HuH-7 (cell line): ENCODE measurements around the gene SCN2B.
"Not testable (repeated sequence)": the region's sequence is repeated elsewhere in the genome, so short reads cannot be mapped to it uniquely, and the experiment has no call there.

Source experiments
- DNase-seq: peaks from one replicate; pipeline ENCODE4 v3.0.0; 2011; ENCODE audit warnings: low spot score

The SCN2B gene

GRCh38 chr11:118206391-118207031 lies 30.1 kb upstream of the SCN2B start:
- no peak for DNase-seq

DNA sequence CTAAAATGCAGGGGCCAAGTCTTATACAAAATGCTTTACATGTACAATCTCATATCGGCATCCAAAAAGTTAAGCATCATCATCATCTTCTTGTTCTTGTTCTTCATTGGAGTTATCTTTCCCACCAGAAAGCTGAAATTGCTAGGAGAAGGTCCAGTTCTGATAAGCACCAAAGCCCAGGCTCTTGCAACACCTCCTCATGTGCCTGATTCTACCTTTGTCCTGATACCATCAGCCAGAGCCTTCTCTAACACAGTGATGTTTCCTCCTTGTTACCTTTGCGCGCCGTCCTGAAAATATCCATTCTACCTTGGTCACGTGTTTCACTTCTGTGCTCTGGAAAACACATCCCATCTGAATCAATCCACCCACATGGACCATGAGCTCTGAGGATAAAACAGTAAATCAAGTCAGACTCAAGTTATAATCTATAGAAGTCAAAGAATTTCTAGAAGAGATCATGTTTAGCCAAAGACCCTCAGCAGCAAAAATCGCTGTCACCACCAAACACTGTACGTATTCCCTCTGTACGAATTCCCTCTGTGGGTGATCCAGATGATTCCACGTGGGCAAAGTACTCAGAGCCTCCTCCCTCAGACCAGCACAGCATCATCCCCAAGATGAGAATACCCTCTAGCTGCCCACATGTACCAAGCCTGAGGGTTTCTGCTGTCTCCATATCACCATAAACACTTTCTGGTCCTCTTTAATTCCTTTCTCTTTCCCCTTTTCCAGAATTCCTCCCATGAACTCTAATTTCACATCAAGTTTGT lies 29.4 kb upstream of the SCN2B start:
- DNase-seq, result no peak

DNA sequence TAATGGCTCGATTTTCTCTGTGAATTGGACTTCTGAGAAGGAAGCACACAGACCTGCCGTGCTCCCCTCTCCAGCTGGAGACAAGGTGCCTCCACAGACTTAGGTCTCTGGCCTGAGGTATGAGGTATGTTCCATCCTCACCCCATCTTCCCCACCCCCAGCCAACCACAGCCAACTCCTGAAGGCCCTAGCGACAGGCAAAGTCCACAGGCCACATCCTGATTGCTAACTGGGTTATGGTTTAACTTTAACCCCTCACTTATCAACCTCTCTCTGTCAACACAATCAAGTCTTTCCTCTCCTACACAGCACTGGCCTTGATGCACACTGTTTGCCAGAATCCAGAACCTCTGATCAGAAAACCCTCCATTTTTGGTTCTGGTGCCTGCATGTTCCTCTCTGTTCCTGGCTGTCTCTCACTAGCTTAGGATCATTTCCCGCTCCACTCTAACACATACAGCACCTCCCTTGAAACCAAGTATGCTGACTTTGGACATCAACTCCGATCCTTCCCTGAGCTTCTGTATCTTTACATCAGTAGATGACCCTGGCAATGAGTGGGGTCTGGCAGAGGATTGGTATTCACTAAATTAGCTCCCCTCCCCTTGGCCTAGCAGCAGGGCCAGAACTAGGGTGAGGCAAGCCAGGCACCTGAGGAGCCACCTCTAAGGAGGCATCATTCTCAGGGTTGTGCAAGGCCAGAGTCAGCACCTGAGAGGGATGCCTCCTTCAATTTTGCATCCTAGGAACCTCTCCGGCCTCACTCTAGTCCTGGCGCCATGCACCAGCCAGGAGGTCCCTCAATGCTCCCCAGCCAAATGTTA lies 26.4 kb upstream of the SCN2B start:
- DNase-seq, result peak; percentile 71

DNA sequence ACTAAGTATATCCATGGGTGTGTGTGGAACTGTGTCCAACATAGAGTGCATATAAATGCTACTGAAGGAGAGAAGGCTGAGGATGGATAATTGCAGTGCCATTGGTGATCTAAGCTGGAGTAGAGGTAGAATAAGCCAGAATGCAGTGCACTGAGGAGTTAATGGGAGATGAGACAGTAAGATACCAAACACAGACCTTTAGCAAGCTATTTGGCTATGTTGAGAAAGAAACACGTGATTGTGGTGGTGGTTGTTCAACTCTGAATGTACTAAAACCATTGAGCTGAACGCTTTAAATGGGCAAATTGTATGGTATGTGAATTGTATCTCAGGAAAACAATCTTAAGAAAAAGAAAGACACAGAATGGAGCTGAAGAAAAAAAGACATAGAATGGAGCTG lies 25.5 kb upstream of the SCN2B start:
- no peak for DNase-seq

GRCh38 chr11:118200901-118201680 lies 24.7 kb upstream of the SCN2B start:
- no peak for DNase-seq

- no peak for DNase-seq
Observed at GRCh38 chr11:118200497-118200896, 24.1 kb upstream of the SCN2B start.

- DNase-seq, result no peak
Observed at GRCh38 chr11:118199135-118199534, 22.7 kb upstream of the SCN2B start.

GRCh38 chr11:118198370-118198769 lies 21.9 kb upstream of the SCN2B start:
- peak; percentile 71 for DNase-seq

- DNase-seq, result peak; percentile 84
Observed at GRCh38 chr11:118194835-118195627, 18.6 kb upstream of the SCN2B start.

- DNase-seq, result no peak
Observed at GRCh38 chr11:118193910-118194566, 17.6 kb upstream of the SCN2B start.

GRCh38 chr11:118192817-118193216 lies 16.4 kb upstream of the SCN2B start:
- DNase-seq, result not testable (repeated sequence)

DNA sequence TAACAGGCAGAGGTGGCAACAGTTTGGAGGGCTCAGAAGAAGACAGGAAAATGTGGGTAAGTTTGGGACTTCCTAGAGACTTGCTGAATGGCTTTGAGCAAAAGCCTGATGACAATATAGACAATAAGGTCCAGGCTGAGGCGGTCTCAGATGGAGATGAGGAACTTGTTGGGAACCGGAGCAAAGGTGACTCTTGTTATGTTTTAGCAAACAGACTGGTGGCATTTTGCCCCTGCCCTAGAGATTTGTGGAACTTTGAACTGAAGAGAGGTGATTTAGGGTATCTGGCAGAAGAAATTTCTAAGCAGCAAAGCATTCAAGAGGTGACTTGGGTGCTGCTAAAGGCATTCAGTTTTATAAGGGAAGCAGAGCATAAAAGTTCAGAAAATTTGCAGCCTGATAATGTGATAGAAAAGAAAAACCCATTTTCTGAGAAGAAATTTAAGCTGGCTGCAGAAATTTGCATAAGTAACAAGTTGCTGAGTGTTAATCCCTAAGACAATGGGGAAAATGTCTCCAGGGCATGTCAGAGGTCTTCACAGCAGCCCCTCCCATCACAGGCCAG lies 14.6 kb upstream of the SCN2B start:
- not testable (repeated sequence) for DNase-seq

DNA sequence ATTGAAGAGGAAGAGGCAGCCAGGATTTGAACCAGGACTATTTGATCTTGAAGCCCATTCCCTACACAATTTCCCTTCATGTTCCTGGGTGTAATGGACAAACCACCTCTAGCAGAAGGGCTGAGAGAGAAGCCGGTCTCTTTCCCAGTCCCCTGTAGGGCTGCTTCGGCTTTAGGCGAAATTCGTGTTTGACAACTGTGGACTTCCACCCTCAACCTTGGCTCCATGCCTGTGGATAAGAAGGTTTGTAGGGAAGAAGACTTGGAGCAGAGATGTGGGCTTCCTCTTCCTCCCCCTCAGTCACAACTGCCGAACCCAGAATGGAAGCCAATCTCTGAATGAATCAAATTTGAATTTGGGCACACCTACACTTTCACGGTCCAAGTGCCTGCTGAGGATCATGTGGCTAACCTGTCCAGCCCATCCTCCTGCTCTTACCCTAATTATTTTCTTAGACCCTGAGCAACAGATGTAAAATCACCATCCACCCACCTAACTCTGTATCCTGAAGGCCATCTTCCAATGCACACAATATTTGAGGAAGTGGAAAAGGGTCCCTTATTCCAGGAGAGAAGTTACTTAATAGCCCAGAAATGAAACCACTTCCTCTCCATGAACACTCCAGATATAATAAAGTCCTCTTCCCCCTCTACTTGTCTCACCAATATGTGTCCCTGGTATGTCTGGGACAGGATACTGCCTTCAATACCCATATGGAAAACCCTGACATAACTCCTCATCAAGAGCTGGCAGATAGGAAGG lies 10.1 kb upstream of the SCN2B start:
- no peak for DNase-seq

- no peak for DNase-seq
Observed at GRCh38 chr11:118184784-118185579, 8.5 kb upstream of the SCN2B start.

DNA sequence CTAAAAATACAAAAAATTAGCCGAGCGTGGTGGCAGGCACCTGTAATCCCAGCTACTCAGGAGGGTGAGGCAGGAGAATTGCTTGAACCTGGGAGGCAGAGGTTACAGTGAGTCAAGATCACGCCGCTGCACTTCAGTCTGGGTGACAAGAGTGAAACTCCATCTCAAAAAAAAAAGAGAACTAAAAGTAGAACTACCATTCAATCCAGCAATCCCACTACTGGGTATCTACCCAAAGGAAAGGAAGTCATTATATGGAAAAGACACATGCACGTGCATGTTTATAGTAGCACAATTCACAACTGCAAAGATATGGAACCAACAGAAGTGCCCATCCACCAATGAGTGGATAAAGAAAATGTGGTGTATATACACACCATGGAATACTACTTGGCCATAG lies 7.3 kb upstream of the SCN2B start:
- DNase-seq, result not testable (repeated sequence)

DNA sequence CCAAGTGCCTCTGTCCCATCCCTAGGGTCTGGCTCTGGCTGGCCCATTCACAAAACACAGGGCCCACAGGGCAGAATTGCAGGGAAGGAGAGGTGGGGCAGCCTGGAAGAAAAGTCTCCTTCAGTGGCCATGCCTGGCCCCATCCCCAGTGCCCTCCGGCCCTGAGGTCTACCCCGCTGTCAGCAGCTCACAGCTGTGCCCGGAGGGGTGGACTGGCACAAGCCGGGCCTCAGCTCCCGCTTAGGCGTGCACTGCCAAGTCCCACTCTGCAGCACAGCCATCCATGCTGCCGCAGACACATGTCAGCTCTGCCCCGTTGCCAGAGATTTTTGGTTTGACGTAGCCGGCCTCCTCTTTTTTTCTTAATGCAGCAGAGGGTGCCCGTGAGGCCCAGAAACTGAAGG lies 3.9 kb upstream of the SCN2B start:
- DNase-seq, result no peak

DNA sequence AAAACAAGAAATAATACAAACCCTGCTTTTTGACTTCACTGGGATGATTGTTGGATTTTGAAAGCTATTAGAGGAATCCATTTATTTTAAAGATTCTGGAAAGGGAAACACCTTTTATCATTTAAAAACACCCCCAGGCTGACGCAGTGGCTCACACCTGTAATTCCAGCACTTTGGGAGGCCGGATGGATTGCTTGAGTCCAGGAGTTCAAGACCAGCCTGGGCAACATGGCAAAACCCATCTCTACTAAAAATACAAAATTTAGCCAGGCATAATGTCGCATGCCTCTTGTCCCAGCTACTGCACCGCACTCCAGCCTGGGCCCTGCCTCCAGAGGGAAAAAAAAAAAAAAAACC lies 317 bp upstream of the SCN2B start:
- DNase-seq, result no peak

- peak; percentile 55 for DNase-seq
Observed at GRCh38 chr11:118175031-118175992, 1.1 kb downstream of the SCN2B start.
